HG02840 (cell line): Measurements from ENCODE around the gene PPP1R12B.
"Not testable (repeated sequence)": the region's sequence is repeated elsewhere in the genome, so short reads cannot be mapped to it uniquely, and the experiment has no call there.

Experiments
- ATAC-seq: cut with Tn5 transposase; IDR thresholded peaks from one replicate; pipeline ENCODE4 v1.9.1; 2021; ENCODE audit warnings: mild to moderate bottlenecking, moderate library complexity, moderate number of reproducible peaks; ENCODE audit not compliant: unreplicated experiment, low FRiP score

PPP1R12B gene

DNA sequence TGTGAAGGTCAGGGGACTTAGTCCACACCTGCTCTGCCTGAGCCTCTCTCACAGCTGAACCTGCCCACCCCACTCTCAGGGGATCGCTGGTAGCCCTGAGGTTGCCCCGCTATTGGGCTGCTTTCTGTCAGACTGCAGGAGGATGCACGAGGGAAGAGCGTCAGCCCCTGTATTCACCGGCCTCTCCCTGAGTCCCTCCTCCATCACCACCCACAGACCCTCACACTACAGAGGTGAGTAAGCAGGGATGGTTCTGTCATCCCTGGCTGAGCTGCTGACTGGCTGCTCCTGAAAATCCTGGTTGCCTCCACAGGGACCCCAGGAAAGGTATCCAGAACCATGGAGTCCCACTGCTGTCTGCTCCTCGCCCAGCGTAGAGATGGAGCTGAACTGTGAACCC is 243.0 kb downstream of the PPP1R12B start:
- no peak for ATAC-seq

DNA sequence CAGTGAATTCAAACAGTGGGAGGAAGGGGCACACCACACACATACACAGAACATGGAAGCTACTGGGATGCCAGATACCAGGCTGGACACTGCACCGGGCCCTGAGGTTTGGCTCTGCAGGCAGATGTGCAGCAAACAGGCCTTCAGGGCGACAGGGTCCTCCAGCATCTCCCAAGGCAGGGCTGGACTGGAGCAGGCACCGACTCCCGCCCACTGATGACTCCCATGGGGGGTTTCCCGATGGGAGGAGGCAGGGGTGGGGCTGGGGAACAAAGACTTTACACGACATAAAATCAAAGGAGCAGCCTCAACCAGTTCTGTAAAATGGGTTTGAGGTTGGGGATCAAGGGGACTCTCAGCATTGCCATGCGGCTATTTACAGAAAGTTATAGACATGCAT is 243.6 kb downstream of the PPP1R12B start:
- ATAC-seq = no peak

DNA sequence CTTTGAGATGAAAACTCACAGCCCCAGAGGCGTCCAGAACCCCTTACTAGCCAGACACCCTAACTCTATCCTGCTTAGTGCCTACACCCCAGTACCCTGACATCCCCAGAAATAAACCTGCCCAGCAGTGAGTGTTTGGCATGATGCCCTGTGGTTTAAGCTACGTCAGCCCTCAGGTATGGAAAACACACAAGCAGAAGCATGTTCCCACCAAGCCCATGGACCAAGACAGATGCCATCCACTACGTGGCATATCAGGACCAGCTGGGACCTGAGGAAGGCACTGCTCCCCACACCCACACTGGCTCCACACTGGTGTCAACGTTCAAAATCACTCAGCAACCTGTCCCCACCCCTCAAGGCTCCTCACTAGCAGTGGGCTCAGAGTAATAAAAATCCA is 245.3 kb downstream of the PPP1R12B start:
- ATAC-seq = no peak

GRCh38 chr1:202596638-202597037 is 248.1 kb downstream of the PPP1R12B start:
- no peak for ATAC-seq

GRCh38 chr1:202597090-202597761 is 248.7 kb downstream of the PPP1R12B start:
- no peak for ATAC-seq

GRCh38 chr1:202599669-202600431 is 251.4 kb downstream of the PPP1R12B start:
- no peak for ATAC-seq

DNA sequence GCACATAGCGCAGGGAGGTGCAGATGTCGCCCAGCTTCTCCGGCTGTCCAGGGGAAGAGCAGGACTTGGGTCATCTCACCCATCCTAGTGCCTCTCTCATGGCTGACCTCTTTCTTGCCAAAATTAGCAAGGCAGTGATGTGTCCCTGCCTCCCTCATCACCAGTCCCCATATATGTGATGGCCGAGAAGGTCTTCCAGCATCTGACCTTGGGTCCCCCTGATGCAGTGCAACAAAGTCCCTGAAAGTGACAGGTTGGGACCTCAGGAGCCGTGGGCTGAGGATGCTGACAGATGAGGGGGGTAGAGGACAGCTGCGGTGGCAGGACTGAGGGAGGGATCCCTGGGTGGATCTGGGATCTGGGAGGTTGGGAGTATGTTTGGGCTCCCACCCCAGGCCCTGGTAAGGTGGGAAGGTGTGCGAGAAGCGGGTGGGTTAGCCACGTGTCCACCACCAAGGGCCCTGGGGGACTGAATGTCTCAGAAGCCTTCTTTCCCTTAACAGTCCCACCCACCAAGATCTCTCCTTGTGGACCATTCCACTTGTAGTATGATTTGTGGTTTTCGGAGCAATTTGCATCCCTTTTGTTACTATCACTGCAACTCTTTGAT is 252.0 kb downstream of the PPP1R12B start:
- no peak for ATAC-seq

DNA sequence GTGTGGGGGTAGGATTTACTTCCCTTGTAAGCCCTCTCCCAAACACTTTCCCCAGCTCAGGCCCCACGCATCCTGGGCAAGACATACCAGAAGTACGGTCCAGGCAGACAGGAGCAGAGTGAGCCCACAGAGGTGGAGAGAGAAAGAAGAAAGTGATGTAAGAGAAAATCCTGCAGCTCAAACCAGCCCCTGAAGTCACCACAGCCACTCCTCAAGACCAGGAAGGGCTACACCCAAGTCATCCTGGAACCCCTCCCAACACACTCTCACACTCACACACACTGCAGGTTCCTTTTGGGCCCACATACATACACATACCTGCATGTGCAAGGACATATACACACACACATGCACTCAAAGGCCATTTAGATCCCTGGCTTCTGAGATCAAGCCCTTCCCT is 254.9 kb downstream of the PPP1R12B start:
- no peak for ATAC-seq

DNA sequence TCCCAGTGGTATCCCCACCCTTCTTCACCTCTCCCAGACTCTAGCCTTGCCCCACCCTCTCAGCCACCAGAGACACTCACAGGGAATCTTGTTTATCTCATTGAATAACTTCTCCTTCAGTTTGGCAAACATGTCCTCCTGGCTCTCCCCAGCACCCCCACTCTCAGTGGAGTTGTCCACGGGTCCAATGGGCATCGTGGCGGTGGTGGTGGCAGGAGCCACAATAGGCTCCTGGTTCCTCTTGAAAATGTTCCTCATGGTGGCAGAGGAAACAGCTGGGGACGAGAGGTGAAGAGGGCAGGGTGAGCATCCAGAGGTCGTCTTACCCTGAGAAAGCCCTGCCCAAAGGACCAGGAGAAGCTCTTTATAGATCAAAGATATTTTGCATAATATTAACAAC is 257.0 kb downstream of the PPP1R12B start:
- ATAC-seq = no peak

DNA sequence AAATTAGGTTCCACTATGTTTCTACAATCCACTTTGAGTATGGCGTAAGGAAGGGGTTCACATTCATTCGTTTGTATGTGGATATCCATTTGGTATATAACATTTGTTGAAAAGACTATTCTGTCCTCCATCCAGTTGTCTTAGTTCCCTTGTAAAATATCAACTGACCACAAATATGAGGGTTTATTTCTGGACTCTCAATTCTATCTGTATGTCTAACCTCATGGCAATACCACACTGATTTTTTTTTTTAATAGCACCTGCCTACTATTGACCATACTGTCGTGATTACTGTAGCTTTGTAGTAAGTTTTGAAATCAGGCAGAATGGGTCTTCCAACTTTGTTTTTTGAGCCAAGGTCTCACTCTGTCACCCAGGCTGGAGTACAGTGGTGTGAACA is 263.5 kb downstream of the PPP1R12B start:
- not testable (repeated sequence) for ATAC-seq

GRCh38 chr1:202613571-202613970 is 265.1 kb downstream of the PPP1R12B start:
- no peak for ATAC-seq

GRCh38 chr1:202614363-202615207 is 266.1 kb downstream of the PPP1R12B start:
- not testable (repeated sequence) for ATAC-seq

DNA sequence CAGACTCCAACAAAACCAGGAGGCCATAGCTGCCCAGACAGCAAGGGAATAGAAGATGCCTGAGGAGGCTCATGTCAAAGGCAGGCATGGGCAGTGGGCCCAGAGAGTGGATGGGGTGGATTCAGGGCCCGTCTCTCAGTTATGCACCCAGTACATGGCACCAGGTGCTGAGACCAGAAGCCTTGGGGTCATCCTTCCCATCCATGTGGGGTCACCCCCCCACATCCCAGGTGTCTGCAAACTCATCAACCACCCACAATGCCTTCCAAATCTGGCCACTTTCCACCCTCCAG is 266.7 kb downstream of the PPP1R12B start:
- not testable (repeated sequence) for ATAC-seq

- peak; percentile 51 for ATAC-seq
These were observed 267.2 kb downstream of the PPP1R12B start for GRCh38 chr1:202615501-202616354.

DNA sequence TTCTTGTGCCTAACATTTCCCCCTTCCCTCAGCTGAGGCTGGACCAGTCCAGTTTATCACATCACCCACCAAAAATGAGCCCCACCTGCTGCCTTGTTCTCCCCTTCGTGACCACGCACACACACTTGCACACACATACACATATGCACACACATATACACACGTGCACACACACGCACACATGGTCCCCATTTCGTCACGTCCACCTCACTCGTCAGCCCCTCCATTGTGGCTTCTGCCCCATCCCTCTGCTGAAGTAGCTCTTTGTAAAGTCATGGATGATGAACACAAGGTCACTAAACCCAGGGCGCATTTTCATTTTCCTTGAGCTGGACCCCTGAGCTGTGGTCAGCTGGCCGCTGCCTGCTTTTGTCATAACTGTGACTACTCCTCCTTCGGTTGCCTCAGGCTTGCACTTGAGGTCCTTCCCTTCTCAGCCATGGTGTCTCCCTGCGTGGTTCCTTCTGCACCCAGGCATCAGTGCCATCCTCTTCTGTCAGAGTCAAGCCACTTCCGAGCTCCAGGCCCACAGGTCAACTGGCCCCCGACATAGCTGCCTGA is 267.9 kb downstream of the PPP1R12B start:
- peak; percentile 17 for ATAC-seq

DNA sequence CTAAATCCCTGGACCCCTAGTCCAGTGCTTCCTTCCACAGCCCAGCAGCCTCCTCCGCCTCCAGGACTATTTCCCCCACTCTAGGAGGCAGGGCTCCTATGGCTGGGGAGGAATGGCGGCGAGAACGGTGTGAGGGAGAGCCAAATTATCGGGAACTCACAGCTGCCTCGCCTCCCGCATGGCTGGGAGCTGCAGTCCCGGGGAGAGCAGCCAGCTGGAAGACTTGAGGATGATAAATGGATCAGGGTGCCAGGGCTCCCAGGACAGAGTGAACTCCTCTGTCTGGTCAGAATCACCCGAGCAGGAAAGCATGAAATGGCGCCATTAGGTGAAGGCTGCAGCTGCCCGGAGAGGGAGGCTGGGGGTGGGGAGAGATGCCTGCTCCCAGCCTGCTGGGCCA is 270.5 kb downstream of the PPP1R12B start:
- ATAC-seq = not testable (repeated sequence)

- no peak for ATAC-seq
These were observed 271.0 kb downstream of the PPP1R12B start for GRCh38 chr1:202619505-202619904.

DNA sequence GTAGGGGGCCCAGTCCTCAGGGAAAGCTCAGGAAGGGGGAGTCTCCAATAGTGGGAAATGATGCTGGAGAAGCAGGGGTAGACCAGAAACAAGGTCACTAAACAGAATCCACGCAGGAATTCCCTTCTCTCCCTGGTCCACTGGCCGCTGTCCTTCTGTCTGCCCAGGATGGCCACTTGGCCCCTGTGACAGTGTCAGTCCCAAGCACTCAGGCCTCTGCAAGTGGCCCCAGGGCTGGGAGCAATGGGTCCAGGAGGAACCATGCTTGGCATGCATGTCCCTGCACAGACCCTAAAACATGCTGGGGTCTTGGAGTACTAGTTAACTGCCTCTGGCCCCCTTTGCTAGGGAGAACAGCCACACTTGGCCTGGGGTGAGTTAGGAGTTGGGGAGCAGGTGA is 271.5 kb downstream of the PPP1R12B start:
- ATAC-seq = not testable (repeated sequence)

DNA sequence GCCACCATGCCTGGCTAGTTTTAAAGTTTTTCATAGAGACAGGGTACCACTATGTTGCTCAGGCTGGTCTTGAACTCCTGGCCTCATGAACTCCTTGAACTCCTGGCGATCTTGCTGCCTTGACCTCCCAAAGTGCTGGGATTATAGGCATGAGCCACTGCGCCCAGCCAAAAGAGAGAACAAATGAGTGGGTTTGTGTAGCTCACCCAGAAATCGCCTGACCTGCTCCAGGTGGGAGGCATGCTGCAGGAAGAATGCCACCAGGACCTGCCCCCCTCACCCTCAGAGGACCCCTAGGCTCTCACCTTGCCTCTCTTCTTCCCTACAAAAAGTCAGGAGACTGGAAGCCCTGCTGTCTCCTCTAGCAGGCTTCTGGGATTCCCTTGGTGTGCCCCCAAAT is 272.9 kb downstream of the PPP1R12B start:
- ATAC-seq = no peak

DNA sequence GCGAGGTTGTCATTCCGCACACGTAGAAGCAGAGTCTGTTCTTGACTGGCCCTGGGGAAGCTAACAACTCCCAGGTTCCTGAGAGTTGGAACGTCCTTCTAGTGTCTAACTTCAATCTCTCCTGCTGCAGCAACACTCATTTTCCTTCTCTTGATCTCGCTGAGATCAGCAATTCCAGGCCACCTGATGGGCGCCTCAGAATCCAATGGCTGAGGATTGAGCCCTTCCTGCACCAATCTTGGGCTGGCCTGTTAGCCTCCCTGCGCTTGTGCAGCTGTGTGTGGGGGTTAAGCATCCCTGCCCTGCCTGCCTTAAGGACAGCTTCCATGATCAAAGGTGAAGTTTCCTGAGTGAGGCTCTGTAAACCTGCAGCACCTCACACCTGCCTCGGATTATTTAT is 273.9 kb downstream of the PPP1R12B start:
- no peak for ATAC-seq
